ENCODE data around the gene COL10A1. TPM values are rescaled to one million over a fixed set of nuclear protein-coding genes. Genes with fewer than 3 reads are reported as not detected.

The COL10A1 gene
- total and polyA plus RNA-seq, 2 donors (not counting 3 experiments of a cell fraction or from before 2014, with no cell fraction given): not detected

GRCh38 chr6:116100419-116101301 is 25.3 kb downstream of the COL10A1 start, which contains the start of gene NT5DC1:
TSS of gene NT5DC1 (plus strand) at chr6:116100853. CDS start at chr6:116100931, 78 bp downstream.
- Histone ChIP-seq H3K4me2 (ENCODE audit: insufficient read depth, low read length) (peak within 1 kb of the TSS; percentile 94), H3K79me2 (ENCODE audit: control insufficient read depth, insufficient read depth, low read length) (no peaks in the 10 kb centered on the region), H4K20me1 (replicated peaks; ENCODE audit: control insufficient read depth, extremely low read depth, insufficient read depth, low read length) (no peaks in the 10 kb centered on the region), H3K9me1 (replicated peaks; ENCODE audit: control insufficient read depth, extremely low read depth, insufficient read depth, low read length) (no peaks in the 10 kb centered on the region), H3K4me3 (replicated peaks in 1 of 3; ENCODE audit: insufficient read depth in 1 of 3, low read depth in 1 of 3, low read length in 3 of 3) (peak within 1 kb of the TSS; percentile 49 to 85 (median 62)), H3K36me3 (ENCODE audit: control insufficient read depth in 2 of 2, extremely low read depth in 1 of 2, insufficient read depth in 2 of 2, low read length in 2 of 2) (no peaks in the 10 kb centered on the region), H3K27ac (ENCODE audit: insufficient read depth, low read depth, low read length) (peak within 1 kb of the TSS; percentile 36), H2AFZ (ENCODE audit: low read depth, low read length) (peak within 1 kb of the TSS; percentile 70), H3K27me3 (ENCODE audit: control insufficient read depth in 2 of 2, insufficient read depth in 2 of 2, low read length in 2 of 2) (peaks cover 0 to 3% of the 10 kb centered on the region in 2 experiments), H3K9me3 (replicated peaks; ENCODE audit: control insufficient read depth, insufficient read depth, low read length) (no peaks in the 10 kb centered on the region), H3K4me1 (ENCODE audit: control insufficient read depth, extremely low read depth, insufficient read depth, low read length) (peaks cover 11% of the 10 kb centered on the region), H3K9ac (replicated peaks; ENCODE audit: extremely low read depth, insufficient read depth, low read length) (peak within 1 kb of the TSS; percentile 76)
- dilution Hi-C loops (cut with MboI; ENCODE audit: extremely low pct_ligation_motif_present, low sequenced_read_pairs) (no loop called here), intact Hi-C loops (cut with micrococcal nuclease) (no loop called here)
- DNase-seq (ENCODE audit: low read depth, low spot score) (peak; percentile 80), FAIRE-seq (peak; percentile 72)
- ChIA-PET POLR2A (no interaction called here), CTCF (interaction anchor here (0.9 to 4.0 kb wide), 5 partner anchors 11 to 92 kb away, joined by 3 to 43 read pairs (median 11); no protein-coding TSS in a partner anchor)
- no peak for TF ChIP-seq JUN (IDR thresholded peaks at IDR 0.05; ENCODE audit: borderline replicate concordance, insufficient read depth, insufficient read length, low read depth)
- TF ChIP-seq MYC (IDR thresholded peaks at IDR 0.05; ENCODE audit: low read depth, low read length): no peak
- TF ChIP-seq MAX (IDR thresholded peaks at IDR 0.05; ENCODE audit: insufficient read depth, insufficient read length): no peak
- peak; percentile 75 for TF ChIP-seq POLR2AphosphoS5 (IDR thresholded peaks at IDR 0.05; ENCODE audit: insufficient read depth, low read depth, low read length)
- TF ChIP-seq POLR2A (IDR thresholded peaks at IDR 0.05; ENCODE audit: low read depth, low read length): peak; percentile 63
- TF ChIP-seq EZH2 (IDR thresholded peaks at IDR 0.05; ENCODE audit: borderline replicate concordance, low read depth, low read length, severe bottlenecking): no peak
- no peak for TF ChIP-seq FOS (IDR thresholded peaks at IDR 0.05; ENCODE audit: borderline replicate concordance, insufficient read depth, low read length)
- TF ChIP-seq GATA2 (IDR thresholded peaks at IDR 0.05; ENCODE audit: insufficient read depth, insufficient read length, low read depth, low read length): no peak
- TF ChIP-seq, protein P1, sequence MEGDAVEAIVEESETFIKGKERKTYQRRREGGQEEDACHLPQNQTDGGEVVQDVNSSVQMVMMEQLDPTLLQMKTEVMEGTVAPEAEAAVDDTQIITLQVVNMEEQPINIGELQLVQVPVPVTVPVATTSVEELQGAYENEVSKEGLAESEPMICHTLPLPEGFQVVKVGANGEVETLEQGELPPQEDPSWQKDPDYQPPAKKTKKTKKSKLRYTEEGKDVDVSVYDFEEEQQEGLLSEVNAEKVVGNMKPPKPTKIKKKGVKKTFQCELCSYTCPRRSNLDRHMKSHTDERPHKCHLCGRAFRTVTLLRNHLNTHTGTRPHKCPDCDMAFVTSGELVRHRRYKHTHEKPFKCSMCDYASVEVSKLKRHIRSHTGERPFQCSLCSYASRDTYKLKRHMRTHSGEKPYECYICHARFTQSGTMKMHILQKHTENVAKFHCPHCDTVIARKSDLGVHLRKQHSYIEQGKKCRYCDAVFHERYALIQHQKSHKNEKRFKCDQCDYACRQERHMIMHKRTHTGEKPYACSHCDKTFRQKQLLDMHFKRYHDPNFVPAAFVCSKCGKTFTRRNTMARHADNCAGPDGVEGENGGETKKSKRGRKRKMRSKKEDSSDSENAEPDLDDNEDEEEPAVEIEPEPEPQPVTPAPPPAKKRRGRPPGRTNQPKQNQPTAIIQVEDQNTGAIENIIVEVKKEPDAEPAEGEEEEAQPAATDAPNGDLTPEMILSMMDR (IDR thresholded peaks at IDR 0.05; ENCODE audit: extremely low read depth in 1 of 2, insufficient read depth in 1 of 2, low read depth in 1 of 2, low read length in 2 of 2): peak in 1 of 2 donors; percentile 32
- BruUV-seq (replicated peaks): TSS peak; percentile 43

All from endothelial cell of umbilical vein (primary cell).